CD14-positive monocyte (primary cell): ENCODE measurements around the gene H6PD. TPM values are rescaled to one million over a fixed set of nuclear protein-coding genes. Genes with fewer than 3 reads are reported as not detected.
A peak's percentile ranks its signal among the peaks of the same experiment; 100 is the strongest.

Source experiments
- DNase-seq, 3 donors: peaks; one replicate each; pipeline ENCODE4 v3.0.0-alpha.2; 2011 to 2022
- H2AFZ ChIP-seq: 2 replicates; pipeline ENCODE4 v1.6.0; 2012; ENCODE audit warnings: mild to moderate bottlenecking, low read depth, low read length, inconsistent platforms; ENCODE audit not compliant: insufficient read depth, poor library complexity, severe bottlenecking
- H3K27ac ChIP-seq, 2 donors: 1 replicate in 1 of 2; 2 replicates in 1 of 2; pipeline ENCODE4 v1.5.1; 2012 to 2013; ENCODE audit warnings: low read length in 2 of 2, control low read depth in 1 of 2, inconsistent platforms in 1 of 2, low read depth in 1 of 2, mild to moderate bottlenecking in 1 of 2
- H3K27me3 ChIP-seq, 2 donors: one replicate each; pipeline versions ENCODE4 v1.6.0 to v1.6.1; 2011 to 2013; ENCODE audit warnings: low read length in 2 of 2; ENCODE audit not compliant: control insufficient read depth in 2 of 2, insufficient read depth in 2 of 2
- H3K36me3 ChIP-seq, 2 donors: replicated peaks in 1 of 2; 1 replicate in 1 of 2; 2 replicates in 1 of 2; pipeline versions ENCODE4 v1.5.1 to v1.6.1; 2012 to 2013; ENCODE audit warnings: low read length in 2 of 2, control low read depth in 1 of 2, inconsistent platforms in 1 of 2, mild to moderate bottlenecking in 1 of 2; ENCODE audit not compliant: insufficient read depth in 2 of 2, control insufficient read depth in 1 of 2
- H3K4me1 ChIP-seq, 2 donors: 1 replicate in 1 of 2; 2 replicates in 1 of 2; pipeline versions ENCODE4 v1.5.1 to v1.6.1; 2012 to 2013; ENCODE audit warnings: low read length in 2 of 2, control low read depth in 1 of 2, inconsistent platforms in 1 of 2, mild to moderate bottlenecking in 1 of 2, moderate library complexity in 1 of 2; ENCODE audit not compliant: insufficient read depth in 2 of 2, control insufficient read depth in 1 of 2
- H3K4me2 ChIP-seq: replicated peaks from 2 replicates; pipeline ENCODE3; 2012; ENCODE audit warnings: low read length, moderate library complexity, mild to moderate bottlenecking; ENCODE audit not compliant: poor library complexity, severe bottlenecking; ENCODE audit errors: extremely low read depth
- H3K4me3 ChIP-seq, 3 experiments: fragments of 200-600 bp in 1 of 3; sonication (generic) in 1 of 3; replicated peaks in 1 of 3; 1 replicate in 2 of 3; 2 replicates in 1 of 3; pipeline ENCODE4 v1.5.1; 2011 to 2013; ENCODE audit warnings: low read length in 3 of 3, mild to moderate bottlenecking in 3 of 3, control low read depth in 2 of 3, low read depth in 2 of 3, inconsistent platforms in 1 of 3, moderate library complexity in 1 of 3
- H3K79me2 ChIP-seq: 2 replicates; pipeline ENCODE4 v1.6.0; 2012; ENCODE audit warnings: mild to moderate bottlenecking, control low read depth, inconsistent platforms, low read length, moderate library complexity; ENCODE audit not compliant: insufficient read depth
- H3K9ac ChIP-seq: 2 replicates; pipeline ENCODE4 v1.6.0; 2017; ENCODE audit warnings: low read length, mild to moderate bottlenecking; ENCODE audit not compliant: insufficient read depth, poor library complexity, severe bottlenecking
- H3K9me3 ChIP-seq, 2 donors: replicated peaks in 1 of 2; 1 replicate in 1 of 2; 2 replicates in 1 of 2; pipeline versions ENCODE4 v1.5.1 to v1.6.1; 2012 to 2013; ENCODE audit warnings: low read length in 2 of 2, control low read depth in 1 of 2; ENCODE audit not compliant: control insufficient read depth in 1 of 2, insufficient read depth in 1 of 2
- H4K20me1 ChIP-seq: 2 replicates; pipeline ENCODE4 v1.6.0; 2012; ENCODE audit warnings: mild to moderate bottlenecking, low read length, control low read depth, moderate library complexity; ENCODE audit not compliant: insufficient read depth
- H3K27ac Mint-ChIP-seq, 7 donors: one replicate each; pipeline ENCODE4 v1.8.0; 2020; ENCODE audit warnings: mild to moderate bottlenecking in 7 of 7, mixed read lengths in 7 of 7, moderate library complexity in 6 of 7, inconsistent platforms in 2 of 7
- H3K27me3 Mint-ChIP-seq, 3 donors: one replicate each; pipeline ENCODE4 v1.8.0; 2021 to 2022; ENCODE audit warnings: low read depth in 3 of 3, mild to moderate bottlenecking in 3 of 3, mixed read lengths in 3 of 3, moderate library complexity in 3 of 3, inconsistent platforms in 1 of 3
- H3K36me3 Mint-ChIP-seq, 2 donors: one replicate each; pipeline ENCODE4 v1.8.0; 2020; ENCODE audit warnings: mixed read lengths in 2 of 2, inconsistent platforms in 1 of 2, mild to moderate bottlenecking in 1 of 2
- H3K4me1 Mint-ChIP-seq: one replicate; pipeline ENCODE4 v1.8.0; 2020; ENCODE audit warnings: mild to moderate bottlenecking, mixed read lengths
- H3K4me3 Mint-ChIP-seq, 2 donors: one replicate each; pipeline ENCODE4 v1.8.0; 2020; ENCODE audit warnings: mild to moderate bottlenecking in 2 of 2, mixed read lengths in 2 of 2, moderate library complexity in 1 of 2
- H3K9me3 Mint-ChIP-seq, 7 donors: one replicate each; pipeline ENCODE4 v1.8.0; 2020 to 2022; ENCODE audit warnings: mixed read lengths in 7 of 7, mild to moderate bottlenecking in 6 of 7, moderate library complexity in 6 of 7, inconsistent platforms in 2 of 7
- CTCF ChIP-seq: fragments of 200-600 bp; IDR thresholded peaks from one replicate; pipeline ENCODE4 v1.8.0; 2022; ENCODE audit warnings: antibody characterized with exemption, mild to moderate bottlenecking
- WGBS: methylation state at CpG from one replicate; pipeline ENCODE4 v1.1.5; 2013; ENCODE audit warnings: missing lambda C conversion rate; ENCODE audit not compliant: insufficient coverage; 5-methylcytosine and 5-hydroxymethylcytosine counted together
- intact Hi-C, 2 donors: fragments of 100-400 bp; cut with micrococcal nuclease; formaldehyde crosslinking; loops; one replicate each; pipeline versions ENCODE4 v1.15.0 to v1.15.1; 2023
- polyA plus RNA-seq, 3 donors: library from polyadenylated mRNA; depleted of rRNA in 1 of 3; unstranded in 2 of 3; stranded (reverse) in 1 of 3; fragments of 300-500 nt in 2 of 3; fragments of >200 nt in 1 of 3; fragmentation: Illumina TruSeq in 2 of 3; gene quantifications; 1 replicate in 2 of 3; 2 replicates in 1 of 3; pipeline ENCODE4 v1.2.3, GENCODE V29; 2012 to 2021

H6PD gene
- polyA plus RNA-seq, 3 donors, result 8.6 to 15.9 (median 11.4) TPM

- no peak for DNase-seq
- no peak overlapping the region for H2AFZ ChIP-seq
- H3K9ac ChIP-seq, result no peak overlapping the region
- Mint-ChIP-seq H3K27me3 (peaks cover 11 to 16% (median 12%) of the 10 kb centered on the region in 3 donors), H3K36me3 (no peaks in the 10 kb centered on the region), H3K27ac (peak overlapping the region in 1 of 7 donors; percentile 28), H3K4me3 (no peak overlapping the region), H3K9me3 (peaks cover 0 to 2% (median 0%) of the 10 kb centered on the region in 7 donors), H3K4me1 (peaks cover 13% of the 10 kb centered on the region)
- no peaks in the 10 kb centered on the region for H3K36me3 ChIP-seq
- H3K4me3 ChIP-seq, result no peak overlapping the region
- H4K20me1 ChIP-seq, result no peaks in the 10 kb centered on the region
- H3K4me1 ChIP-seq, result peaks cover 10 to 11% of the 10 kb centered on the region in 2 donors
- WGBS, result 41% methylated on average over 4 of the region's 6 CpGs
- no peaks in the 10 kb centered on the region for H3K79me2 ChIP-seq
- intact Hi-C loops, result no loop called here
- H3K9me3 ChIP-seq, result no peaks in the 10 kb centered on the region
- no peak overlapping the region for H3K27ac ChIP-seq
- TF ChIP-seq CTCF, result no peak
- peaks cover 2 to 16% of the 10 kb centered on the region in 2 donors for H3K27me3 ChIP-seq
- no peak overlapping the region for H3K4me2 ChIP-seq
Measured at GRCh38 chr1:9300573-9300972, 66.0 kb downstream of the H6PD start.

GRCh38 chr1:9302745-9303524 lies 68.4 kb downstream of the H6PD start:
- DNase-seq, result no peak
- no peaks in the 10 kb centered on the region for H3K36me3 Mint-ChIP-seq
- H3K4me3 ChIP-seq, result no peak overlapping the region
- no peaks in the 10 kb centered on the region for H3K27me3 ChIP-seq
- H3K36me3 ChIP-seq, result no peaks in the 10 kb centered on the region
- no peaks in the 10 kb centered on the region for H3K9me3 Mint-ChIP-seq
- no peak overlapping the region for H3K27ac Mint-ChIP-seq
- no peaks in the 10 kb centered on the region for H3K79me2 ChIP-seq
- 63% methylated on average over 7 of the region's 9 CpGs for WGBS
- H3K9ac ChIP-seq, result no peak overlapping the region
- no peak overlapping the region for H3K4me2 ChIP-seq
- H3K27me3 Mint-ChIP-seq, result peaks cover 2 to 7% (median 4%) of the 10 kb centered on the region in 3 donors
- H3K4me1 Mint-ChIP-seq, result peaks cover 13% of the 10 kb centered on the region
- no peak overlapping the region for H2AFZ ChIP-seq
- H3K27ac ChIP-seq, result no peak overlapping the region
- no peak for TF ChIP-seq CTCF
- no peaks in the 10 kb centered on the region for H4K20me1 ChIP-seq
- H3K4me3 Mint-ChIP-seq, result no peak overlapping the region
- H3K9me3 ChIP-seq, result no peaks in the 10 kb centered on the region
- intact Hi-C loops, result no loop called here
- H3K4me1 ChIP-seq, result peaks cover 10 to 11% of the 10 kb centered on the region in 2 donors
